ENCODE results near the gene MET.

GRCh38 chr7:116707289-116707688 is 35.3 kb downstream of the MET start:
- TF ChIP-seq POLR2AphosphoS5 (IDR thresholded peaks at IDR 0.05) (no peak), CTCF (IDR thresholded peaks at IDR 0.05) (no peak), POLR2A (IDR thresholded peaks at IDR 0.05) (no peak), EP300 (IDR thresholded peaks at IDR 0.05) (no peak)
